Muscle of back (tissue), 13 donors: ENCODE data around the gene CHEK1. TPM values are rescaled to one million over a fixed set of nuclear protein-coding genes. Genes with fewer than 3 reads are reported as not detected.
"Not testable (repeated sequence)": the region's sequence is repeated elsewhere in the genome, so short reads cannot be mapped to it uniquely, and the experiment has no call there.

ENCODE experiments used
- DNase-seq, 3 donors: peaks; one replicate each; pipeline versions ENCODE4 v3.0.0 to v3.0.0-alpha.2; 2013
- long read RNA-seq, 9 donors: transcript quantifications; one replicate each; lab custom pipeline, GENCODE V29; 2026
- polyA plus RNA-seq, 10 donors: library from polyadenylated mRNA; unstranded; fragments of 120-200 nt; gene quantifications; one replicate each; pipeline ENCODE4 v1.2.1, GENCODE V29; 2013; ENCODE audit not compliant: insufficient read length in 10 of 10

Gene CHEK1
- polyA plus RNA-seq = 10 to 100 TPM in 4 of 10 donors, 1 to 10 TPM in 6; 6.5 to 17.2 (median 9.9) TPM
- long read RNA-seq, donor 1 = 0 reads
- long read RNA-seq, donor 2 = 0 reads
- long read RNA-seq, donor 3 = 0 reads
- long read RNA-seq, donor 4, partial matches to known transcripts = 41 of 41 reads
- long read RNA-seq, donor 4, other reads (novel, unspliced or antisense) = 0 of 41 reads
- long read RNA-seq, donor 5, full-length matches to known transcripts = 3 of 3 reads
- long read RNA-seq, donor 5, partial matches to known transcripts = 0 of 3 reads
- long read RNA-seq, donor 5, other reads (novel, unspliced or antisense) = 0 of 3 reads
- long read RNA-seq, donor 6 = 0 reads
- long read RNA-seq, donor 7 = 0 reads
- long read RNA-seq, donor 8, partial matches to known transcripts = 0 of 1 reads
- long read RNA-seq, donor 8, other reads (novel, unspliced or antisense) = 0 of 1 reads
- long read RNA-seq, donor 9 = 0 reads

DNA sequence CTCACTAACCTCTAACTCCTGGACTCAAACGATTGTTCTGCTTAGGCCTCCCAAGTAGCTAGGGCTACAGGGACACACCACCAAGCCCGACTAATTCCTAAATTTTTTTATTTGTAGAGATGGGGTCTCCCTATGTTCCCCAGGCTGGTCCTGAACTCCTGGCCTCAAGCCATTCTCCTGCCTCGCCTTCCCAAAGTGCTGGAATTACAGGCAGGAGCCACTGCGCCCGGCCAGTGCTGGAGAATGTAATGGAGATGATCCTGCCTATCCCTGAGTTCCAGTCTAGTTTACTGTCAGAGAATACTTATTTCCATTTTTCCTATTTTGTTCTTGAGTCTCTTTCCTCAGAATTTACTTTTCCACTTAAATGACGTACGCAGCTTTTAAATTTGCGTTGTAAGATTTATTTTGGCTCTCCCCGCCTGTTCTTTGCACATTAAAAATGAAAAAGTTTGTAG lies at the start of gene CHEK1:
TSS of gene CHEK1 (plus strand) at position 408 of the 458 bp plus-strand sequence. CDS start 1,606 bp downstream, outside the sequence.
- no peak for DNase-seq

DNA sequence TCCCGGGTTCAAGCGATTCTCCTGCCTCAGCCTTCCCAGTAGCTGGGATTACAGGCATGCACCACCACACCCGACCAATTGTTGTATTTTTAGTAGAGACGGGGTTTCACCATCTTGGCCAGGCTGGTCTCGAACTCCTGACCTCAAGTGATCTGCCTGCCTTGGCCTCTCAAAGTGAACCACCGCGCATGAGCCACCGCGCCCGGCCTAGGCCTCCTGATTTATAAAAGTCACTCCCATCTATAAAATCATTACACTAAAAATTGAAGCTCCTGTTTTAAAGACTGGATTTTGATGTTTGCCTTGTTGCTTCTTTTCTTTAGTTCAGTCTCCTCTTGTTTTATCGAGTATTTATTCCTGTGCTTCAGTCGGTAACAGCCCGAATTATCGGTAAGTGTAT lies 47.8 kb upstream of the CHEK1 start:
- DNase-seq = not testable (repeated sequence)

- DNase-seq = no peak
Measured at GRCh38 chr11:125578783-125579182, 46.2 kb upstream of the CHEK1 start.

GRCh38 chr11:125579811-125580210 lies 45.2 kb upstream of the CHEK1 start:
- no peak for DNase-seq

DNA sequence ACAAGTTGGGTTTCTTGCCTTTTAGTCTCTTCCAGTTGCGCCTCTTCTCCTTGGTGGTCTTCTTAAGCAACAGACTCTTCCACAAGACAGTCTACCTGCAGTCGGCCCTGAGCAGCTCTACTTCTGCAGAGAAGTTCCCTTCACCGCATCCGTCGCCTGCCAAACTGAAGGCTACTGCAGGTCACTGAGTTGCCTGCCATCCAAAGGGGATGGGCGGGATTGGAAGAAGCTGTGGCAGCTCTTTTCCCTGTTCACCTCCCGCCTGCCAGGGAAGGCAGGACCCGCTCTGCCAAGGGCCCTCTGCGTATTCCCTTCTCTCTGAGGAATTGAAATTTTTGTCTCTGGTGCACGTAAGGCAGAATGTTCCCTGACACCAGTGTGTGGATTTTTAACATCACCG lies 41.5 kb upstream of the CHEK1 start:
- no peak for DNase-seq

DNA sequence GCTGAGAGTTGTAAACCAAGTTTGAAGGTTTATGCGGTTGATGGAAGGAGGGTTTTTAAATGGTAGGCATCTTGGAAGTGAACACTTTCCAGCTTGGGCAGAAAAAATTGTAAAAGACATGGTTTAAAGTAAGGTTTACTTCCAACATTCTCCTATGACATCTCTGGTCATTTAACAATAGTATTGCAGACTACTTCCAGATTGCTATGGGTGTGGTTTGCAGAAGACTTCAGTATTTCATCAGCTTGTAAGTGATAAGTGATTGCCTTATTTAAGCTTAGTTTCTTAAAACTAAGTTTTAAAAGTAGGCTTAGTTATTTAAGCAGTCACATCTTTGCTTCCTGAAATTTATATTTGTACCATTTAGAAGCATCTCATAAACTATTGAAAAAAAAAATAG lies 39.5 kb upstream of the CHEK1 start:
- DNase-seq = no peak

DNA sequence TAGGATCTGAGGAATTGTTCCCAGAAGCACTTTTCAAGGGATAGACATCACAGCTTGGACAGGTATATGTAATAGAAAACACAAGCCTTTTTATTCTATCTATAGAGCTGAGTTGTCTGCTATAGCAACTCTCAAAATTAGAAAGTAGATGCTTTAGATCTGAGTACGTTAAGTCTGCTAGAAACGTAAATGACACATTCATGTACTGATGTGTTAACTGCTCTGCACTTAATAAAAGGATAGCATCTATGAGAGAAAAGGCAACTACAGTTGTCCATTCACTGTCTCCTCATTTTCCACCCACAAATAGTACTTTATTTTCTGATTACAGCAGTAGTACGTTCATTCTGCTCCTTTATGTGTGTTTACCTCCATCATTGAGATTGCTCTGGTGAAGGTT lies 38.3 kb upstream of the CHEK1 start:
- no peak for DNase-seq

GRCh38 chr11:125587480-125587879 lies 37.5 kb upstream of the CHEK1 start:
- no peak for DNase-seq

DNA sequence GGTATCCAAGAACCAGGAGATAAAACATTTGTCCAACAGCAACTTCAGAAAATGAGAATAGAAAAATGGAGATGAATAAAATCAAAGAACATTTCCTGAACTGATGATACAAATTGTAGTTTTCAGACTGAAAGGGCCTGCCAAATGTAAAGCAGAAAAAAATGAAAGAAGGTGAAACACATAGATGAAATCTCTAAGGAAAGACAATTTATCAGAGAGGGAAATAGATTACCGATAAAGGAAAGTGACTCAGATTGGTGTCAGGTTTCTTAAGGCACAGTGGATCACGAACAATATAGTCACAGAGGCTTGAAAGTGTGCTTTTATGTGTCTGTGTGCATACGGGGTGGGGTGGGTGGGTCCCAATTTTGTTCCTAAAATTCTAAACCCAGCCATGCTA lies 36.5 kb upstream of the CHEK1 start:
- DNase-seq = no peak

DNA sequence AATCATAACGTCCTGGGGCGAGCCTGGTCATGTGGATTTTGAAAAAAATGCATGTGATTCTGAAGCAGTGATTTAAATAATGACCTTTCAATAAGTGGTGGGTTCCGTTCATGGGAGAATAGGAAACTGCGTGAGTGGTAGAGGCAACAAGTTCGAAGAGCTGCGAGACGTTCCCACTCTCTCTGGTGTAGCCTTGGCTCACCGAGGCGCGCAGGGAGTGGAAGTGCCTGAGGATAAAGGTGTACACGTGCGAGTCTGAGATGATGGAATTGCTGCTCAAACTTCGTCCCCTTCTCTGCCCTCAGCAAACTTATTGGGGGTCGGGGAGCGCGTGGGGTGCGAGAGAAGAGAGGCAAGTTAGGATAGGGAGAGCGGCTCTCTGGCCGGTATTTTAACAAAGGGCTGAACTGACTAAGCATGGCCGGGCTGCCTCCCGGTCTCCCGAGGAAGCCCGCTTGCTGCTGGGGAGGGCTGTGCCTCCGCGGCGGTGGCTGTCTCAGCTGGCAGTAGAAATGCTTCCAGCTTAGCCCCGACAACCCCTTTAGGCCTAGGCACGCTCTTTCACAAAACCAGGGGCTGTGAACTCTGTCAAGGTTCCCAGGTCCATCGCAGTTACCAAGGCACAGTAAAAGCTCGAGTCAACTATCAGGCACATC lies 33.2 kb upstream of the CHEK1 start:
- peak in 1 of 3 donors; percentile 10 for DNase-seq

DNA sequence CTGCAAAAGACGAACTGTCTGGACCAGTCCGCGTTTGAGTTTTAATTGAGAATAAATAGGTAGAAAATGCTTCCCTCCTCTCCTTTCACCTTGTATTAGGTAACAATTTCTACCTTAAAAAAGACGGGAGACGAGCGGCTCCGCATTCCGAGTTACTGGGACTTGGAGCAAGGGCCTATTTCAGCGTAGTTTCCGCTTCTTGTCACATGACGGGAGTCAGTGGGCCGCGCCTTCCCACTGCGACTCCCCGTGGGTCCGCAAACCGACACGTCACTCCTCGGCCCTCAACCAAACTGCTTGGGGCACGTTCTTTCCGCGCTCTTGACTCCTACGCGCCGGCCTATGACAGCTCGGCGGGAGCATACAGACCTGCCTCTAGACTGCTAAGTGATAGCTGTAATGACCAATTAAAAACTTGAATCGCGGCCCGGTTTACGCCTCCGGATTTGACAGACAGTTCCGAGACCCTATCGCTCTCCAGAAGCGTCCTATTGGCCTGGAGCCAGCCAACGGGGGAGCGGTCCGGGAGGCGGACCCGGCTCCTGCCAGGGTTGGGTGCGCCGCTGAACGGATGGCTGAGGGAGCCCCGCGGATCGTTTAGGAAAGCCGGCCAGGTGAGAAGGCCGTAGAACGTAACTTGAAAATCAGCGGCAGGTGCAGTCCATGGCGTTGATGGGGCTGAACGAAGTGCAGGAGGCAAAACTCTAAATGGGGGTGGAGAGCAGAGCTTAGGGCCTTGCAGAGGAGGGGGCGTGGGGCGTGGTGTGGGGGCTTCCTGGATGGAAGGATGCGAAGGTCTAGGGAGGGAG lies 32.5 kb upstream of the CHEK1 start, which contains the start of gene STT3A:
TSS of gene STT3A (plus strand) at position 548 of the 809 bp plus-strand sequence. CDS start 3,064 bp downstream, outside the sequence.
- peak; percentile 100 for DNase-seq

DNA sequence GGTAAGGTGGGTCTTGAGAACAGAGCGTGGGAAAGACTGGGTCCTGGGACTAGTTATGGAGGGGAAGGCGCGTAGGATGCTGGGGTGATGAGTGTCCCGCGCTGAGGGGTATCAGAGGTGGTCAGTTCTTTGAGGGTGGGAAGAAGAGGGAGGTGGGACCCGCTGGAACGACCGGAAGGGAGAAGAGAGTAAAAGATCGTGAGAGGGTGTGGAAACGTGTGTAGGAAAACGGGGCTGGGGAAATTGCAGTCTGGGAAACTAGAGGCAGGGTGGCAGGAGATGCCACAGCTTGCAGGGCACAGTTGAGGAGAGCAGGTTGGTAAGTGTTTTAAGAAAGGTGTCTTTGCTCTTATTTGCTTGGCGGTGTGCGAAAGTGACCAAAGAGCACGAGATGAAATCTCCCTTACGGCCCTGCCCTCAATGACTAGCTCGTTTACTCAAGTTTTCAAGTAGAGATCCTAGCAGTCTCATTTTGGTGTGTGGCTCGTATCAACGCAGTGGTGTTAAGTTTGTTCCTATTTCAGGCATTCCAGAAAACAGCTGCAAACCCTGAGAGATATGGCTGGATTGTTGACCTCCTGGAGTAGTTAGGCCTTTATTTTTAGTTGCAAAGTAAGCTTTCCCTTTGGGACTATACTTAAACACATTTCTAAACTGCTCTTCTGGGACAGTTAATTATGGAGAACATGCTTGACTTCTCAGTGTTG lies 31.7 kb upstream of the CHEK1 start:
- DNase-seq = peak in 1 of 3 donors; percentile 11

DNA sequence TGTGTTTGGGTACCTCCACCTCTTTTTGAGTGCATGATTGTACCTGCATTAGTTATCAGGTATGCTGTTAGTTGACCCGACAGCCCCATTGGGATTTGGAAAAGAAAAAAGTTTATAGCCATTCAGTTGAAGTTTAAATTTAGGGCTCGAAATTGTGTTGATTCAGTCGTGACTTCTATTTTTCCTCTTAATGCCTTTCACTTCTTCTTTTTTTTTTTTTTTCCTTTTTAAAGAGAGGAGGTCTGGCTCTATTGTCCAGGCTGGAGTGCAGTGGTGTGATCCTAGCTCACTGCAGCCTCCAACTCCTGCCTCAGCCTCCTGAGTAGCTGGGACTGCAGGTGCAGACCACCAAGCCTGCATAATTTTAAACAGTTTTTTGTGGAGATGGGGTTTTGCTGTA lies 30.0 kb upstream of the CHEK1 start:
- DNase-seq = no peak

DNA sequence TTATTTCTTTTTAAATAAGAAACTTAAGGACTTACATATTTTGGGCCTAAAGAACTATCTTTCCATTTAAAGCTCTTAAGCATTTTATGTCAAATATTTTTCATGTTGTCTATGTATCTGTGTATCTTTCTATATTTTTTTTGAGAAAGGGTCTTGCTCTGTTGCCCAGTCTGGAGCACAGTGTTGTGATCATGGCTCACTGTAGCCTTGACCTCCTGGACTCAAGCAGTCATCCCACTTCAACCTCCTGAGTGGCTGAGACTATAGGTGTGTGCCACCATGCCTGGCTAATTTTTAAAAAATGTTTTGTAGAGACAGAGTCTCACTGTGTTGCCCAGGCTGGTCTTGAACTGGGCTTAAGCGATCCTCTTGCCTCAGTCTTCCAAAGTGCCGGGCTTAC lies 24.3 kb upstream of the CHEK1 start:
- no peak for DNase-seq

DNA sequence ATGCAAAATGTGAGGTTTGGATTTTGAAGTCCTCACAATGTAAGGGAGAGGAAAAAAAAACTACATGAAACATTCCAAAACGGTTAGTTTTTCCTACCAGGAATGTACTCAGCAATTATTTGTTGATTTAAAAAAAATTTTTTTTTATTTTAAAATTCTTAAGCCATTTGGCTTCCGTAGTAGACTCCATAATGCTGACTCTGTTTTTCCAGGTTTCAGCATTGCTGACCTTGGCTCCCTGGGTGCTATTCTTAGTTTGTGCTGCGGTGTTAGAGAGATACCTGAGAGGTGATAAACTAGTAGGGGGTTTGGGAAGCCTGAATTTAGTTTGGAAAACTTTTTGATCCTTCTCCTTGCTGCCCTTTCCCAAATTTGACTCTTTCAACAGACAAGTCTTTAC lies 21.8 kb upstream of the CHEK1 start:
- no peak for DNase-seq

GRCh38 chr11:125605417-125605816 lies 19.5 kb upstream of the CHEK1 start:
- no peak for DNase-seq

- no peak for DNase-seq
Measured at GRCh38 chr11:125609545-125609944, 15.4 kb upstream of the CHEK1 start.

DNA sequence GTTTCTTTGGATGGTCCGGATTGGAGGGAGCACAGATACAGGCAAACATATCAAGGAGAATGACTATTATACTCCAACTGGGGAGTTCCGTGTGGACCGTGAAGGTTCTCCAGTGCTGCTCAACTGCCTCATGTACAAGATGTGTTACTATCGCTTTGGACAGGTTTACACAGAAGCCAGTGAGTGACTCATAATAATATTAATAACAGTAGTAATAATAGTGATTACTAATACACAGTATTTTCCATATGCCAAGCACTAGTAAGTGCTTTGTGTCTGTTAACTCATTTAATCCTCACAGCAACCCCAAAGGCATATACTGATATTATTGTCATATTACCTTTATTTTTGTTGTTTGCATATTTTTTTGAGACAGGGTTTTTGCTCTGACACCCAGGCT lies 6.6 kb upstream of the CHEK1 start:
- DNase-seq = no peak

DNA sequence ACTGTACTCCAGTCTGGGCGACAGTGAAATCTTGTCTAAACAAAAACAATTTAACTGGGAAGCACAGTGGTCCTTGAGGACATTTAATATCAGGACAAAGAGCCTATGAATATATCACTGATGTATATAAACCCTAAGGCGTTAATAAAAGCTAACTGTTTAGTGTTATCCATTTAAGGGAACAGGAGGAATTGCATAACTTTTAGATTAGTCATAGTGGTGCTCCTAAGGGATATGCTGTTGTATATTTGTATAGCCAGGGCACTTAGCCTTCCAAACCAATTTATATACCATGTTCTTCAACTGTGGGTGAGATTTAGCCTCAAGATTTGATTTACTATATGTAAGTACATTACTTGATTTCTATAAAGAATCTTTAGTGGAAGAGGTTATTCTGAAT lies 3.0 kb upstream of the CHEK1 start:
- DNase-seq = no peak

GRCh38 chr11:125623064-125623463 lies 1.9 kb upstream of the CHEK1 start:
- DNase-seq = no peak

GRCh38 chr11:125625225-125625629 lies 264 bp downstream of the CHEK1 start:
- DNase-seq = no peak
